ENCODE measurements around the gene NHLH1.

NHLH1 gene

GRCh38 chr1:160366731-160367515 lies at the start of gene NHLH1:
Gene NHLH1, plus strand, starts transcription at chr1:160367071. Its CDS starts 3,661 bp downstream, at chr1:160370732.
- DNase-seq = peak; percentile 44

GRCh38 chr1:160322831-160323230 lies 44.0 kb upstream of the NHLH1 start:
- no peak for DNase-seq

- DNase-seq = no peak
Observed at GRCh38 chr1:160325252-160325651, 41.6 kb upstream of the NHLH1 start.

- DNase-seq = no peak
Observed at GRCh38 chr1:160326418-160326817, 40.5 kb upstream of the NHLH1 start.

GRCh38 chr1:160328184-160328583 lies 38.7 kb upstream of the NHLH1 start:
- no peak for DNase-seq

GRCh38 chr1:160330119-160330518 lies 36.8 kb upstream of the NHLH1 start:
- DNase-seq = no peak

GRCh38 chr1:160332516-160332915 lies 34.4 kb upstream of the NHLH1 start:
- DNase-seq = no peak

GRCh38 chr1:160338580-160338979 lies 28.3 kb upstream of the NHLH1 start:
- no peak for DNase-seq

GRCh38 chr1:160340146-160340545 lies 26.7 kb upstream of the NHLH1 start:
- DNase-seq = no peak

GRCh38 chr1:160340866-160341265 lies 26.0 kb upstream of the NHLH1 start:
- no peak for DNase-seq

- DNase-seq = no peak
Observed at GRCh38 chr1:160342526-160342925, 24.3 kb upstream of the NHLH1 start.

- DNase-seq = peak; percentile 85
Observed at GRCh38 chr1:160342953-160343869, 23.7 kb upstream of the NHLH1 start, which contains the start of the genes COPA and NCSTN. Gene COPA, minus strand, starts transcription at chr1:160343250. Its CDS starts 80 bp downstream, at chr1:160343170. Gene NCSTN, plus strand, starts transcription at chr1:160343383. Its CDS starts 14 bp downstream, at chr1:160343397.

- no peak for DNase-seq
Observed at GRCh38 chr1:160344241-160344640, 22.6 kb upstream of the NHLH1 start.

GRCh38 chr1:160344936-160345335 lies 21.9 kb upstream of the NHLH1 start:
- no peak for DNase-seq

GRCh38 chr1:160346463-160346862 lies 20.4 kb upstream of the NHLH1 start:
- no peak for DNase-seq

- DNase-seq = no peak
Observed at GRCh38 chr1:160346958-160347357, 19.9 kb upstream of the NHLH1 start.

GRCh38 chr1:160351629-160352028 lies 15.2 kb upstream of the NHLH1 start:
- DNase-seq = no peak

- no peak for DNase-seq
Observed at GRCh38 chr1:160352555-160352954, 14.3 kb upstream of the NHLH1 start.

- no peak for DNase-seq
Observed at GRCh38 chr1:160353223-160353622, 13.6 kb upstream of the NHLH1 start.

- no peak for DNase-seq
Observed at GRCh38 chr1:160354388-160354985, 12.4 kb upstream of the NHLH1 start.

GRCh38 chr1:160357286-160358002 lies 9.4 kb upstream of the NHLH1 start:
- DNase-seq = no peak

- no peak for DNase-seq
Observed at GRCh38 chr1:160358073-160358472, 8.8 kb upstream of the NHLH1 start.

Data from NCI-H446 treated with DMSO at 0.1 percent for 48 hours (cell line).